Activated naive CD8-positive, alpha-beta T cell treated with anti-CD3 and anti-CD28 coated beads, Interleukin-2, amount 50 U/mL, for 24 hours (primary cell): ENCODE data around the gene RHBDD1.
A peak's percentile ranks its signal among the peaks of the same experiment; 100 is the strongest.

Experiments
- ATAC-seq: fragments of 150-1000 bp; cut with Tn5 transposase; one replicate; pipeline ENCODE4 v1.10.0; 2021
- DNase-seq: peaks from one replicate; pipeline ENCODE4 v3.0.0; 2021
- H3K27ac Mint-ChIP-seq: one replicate; pipeline ENCODE4 v1.8.0; 2021; ENCODE audit warnings: mild to moderate bottlenecking, mixed read lengths
- H3K27me3 Mint-ChIP-seq: one replicate; pipeline ENCODE4 v1.8.0; 2021; ENCODE audit warnings: mixed read lengths
- H3K36me3 Mint-ChIP-seq: one replicate; pipeline ENCODE4 v1.8.0; 2021; ENCODE audit warnings: low read depth, mixed read lengths
- H3K4me1 Mint-ChIP-seq: one replicate; pipeline ENCODE4 v1.8.0; 2021; ENCODE audit warnings: mixed read lengths
- H3K4me3 Mint-ChIP-seq: one replicate; pipeline ENCODE4 v1.8.0; 2021; ENCODE audit warnings: mild to moderate bottlenecking, moderate library complexity, mixed read lengths
- H3K9me3 Mint-ChIP-seq: one replicate; pipeline ENCODE4 v1.8.0; 2021; ENCODE audit warnings: mixed read lengths

RHBDD1 gene

DNA sequence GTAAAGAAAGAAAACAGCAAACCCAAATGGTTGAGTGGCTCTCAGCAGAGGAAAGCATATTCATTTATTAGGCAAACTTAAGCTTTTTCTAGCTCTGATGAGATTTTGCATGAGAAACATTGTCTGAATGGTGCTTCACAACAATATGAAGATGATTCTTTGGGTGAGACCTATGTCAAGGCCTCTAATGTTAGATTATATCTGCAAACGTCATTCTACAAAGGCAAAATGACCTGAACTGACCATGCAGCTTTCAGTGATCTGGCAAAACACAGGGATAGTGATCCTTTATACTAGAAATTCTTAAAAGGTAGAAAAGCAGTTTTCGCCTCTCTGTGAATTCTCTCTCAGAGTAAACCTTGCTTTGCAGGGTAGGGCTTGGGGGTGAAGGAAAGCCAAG, 11.7 kb downstream of the RHBDD1 start:
- Mint-ChIP-seq H3K4me1 (peaks cover 45% of the 10 kb centered on the region), H3K36me3 (peaks cover 20% of the 10 kb centered on the region), H3K4me3 (no peak overlapping the region), H3K9me3 (no peaks in the 10 kb centered on the region), H3K27me3 (no peaks in the 10 kb centered on the region), H3K27ac (no peak overlapping the region)
- no peak for DNase-seq
- no peak for ATAC-seq

DNA sequence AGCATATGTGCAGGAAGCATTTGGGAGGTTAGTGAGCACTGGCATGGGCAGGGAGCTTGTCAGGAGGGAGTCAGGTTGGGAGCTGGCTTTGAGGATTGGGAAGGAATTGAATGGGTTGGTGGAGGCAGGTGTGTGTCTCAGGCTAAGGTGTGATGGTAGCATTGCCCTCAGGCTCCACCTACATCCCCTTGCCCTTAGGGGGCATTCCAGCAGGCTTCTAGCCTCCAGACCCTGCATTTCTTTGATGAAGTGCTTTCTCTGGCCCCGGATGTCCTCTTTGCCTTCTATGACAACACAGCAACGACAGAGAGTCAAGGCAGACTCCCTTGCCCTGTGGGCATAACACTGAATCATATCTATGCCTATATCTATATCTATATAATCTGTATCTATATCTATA, 13.5 kb downstream of the RHBDD1 start:
- no peak for ATAC-seq
- H3K36me3 Mint-ChIP-seq = peaks cover 11% of the 10 kb centered on the region

DNA sequence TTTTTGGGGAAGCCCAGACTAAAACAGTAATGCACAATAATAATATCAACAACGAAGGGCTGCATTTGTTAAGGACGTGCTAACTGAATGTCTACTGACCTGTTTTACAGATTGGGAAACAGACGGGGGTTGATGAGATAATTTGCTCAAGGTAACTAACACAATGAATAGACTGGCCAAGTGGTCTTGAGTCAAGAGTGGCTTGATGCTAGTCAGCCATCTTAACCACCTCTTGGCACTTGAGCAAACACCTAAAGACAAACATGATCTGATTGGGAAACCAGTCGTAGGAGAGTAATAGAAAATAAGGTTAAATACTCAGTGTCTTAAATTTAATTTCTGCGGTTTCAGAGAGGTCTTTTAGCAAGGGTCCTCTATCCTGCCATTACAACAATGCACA, 14.2 kb downstream of the RHBDD1 start:
- no peak overlapping the region for H3K27ac Mint-ChIP-seq
- H3K4me1 Mint-ChIP-seq = peaks cover 26% of the 10 kb centered on the region
- DNase-seq (no peak), ATAC-seq (no peak)
- H3K4me3 Mint-ChIP-seq = no peak overlapping the region
- peaks cover 15% of the 10 kb centered on the region for H3K36me3 Mint-ChIP-seq
- H3K9me3 Mint-ChIP-seq = no peaks in the 10 kb centered on the region
- no peaks in the 10 kb centered on the region for H3K27me3 Mint-ChIP-seq

More for the DNA sequence above, 13.5 kb downstream of the RHBDD1 start:
- H3K9me3 Mint-ChIP-seq = no peaks in the 10 kb centered on the region
- H3K27ac Mint-ChIP-seq = no peak overlapping the region
- H3K4me3 Mint-ChIP-seq = no peak overlapping the region
- H3K4me1 Mint-ChIP-seq = peaks cover 29% of the 10 kb centered on the region
- H3K27me3 Mint-ChIP-seq = no peaks in the 10 kb centered on the region
- DNase-seq = no peak

DNA sequence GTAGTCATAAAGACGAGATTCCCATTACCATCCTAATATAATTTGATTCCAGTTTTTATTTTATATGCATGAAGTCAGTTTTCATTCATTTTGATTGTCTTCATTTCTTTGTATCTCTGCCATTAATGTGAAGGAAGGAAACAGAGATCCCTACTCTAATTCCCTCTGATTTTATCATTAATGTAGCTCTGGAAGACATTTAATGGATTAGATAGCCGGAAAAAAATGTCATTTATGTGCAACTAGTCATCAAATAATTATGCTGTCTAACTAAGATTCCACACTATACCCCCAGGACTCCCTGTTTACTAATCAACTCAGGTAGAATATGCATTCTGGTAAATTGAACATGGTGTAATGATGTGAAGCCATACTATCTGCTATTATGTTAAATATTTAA, 19.9 kb downstream of the RHBDD1 start:
- Mint-ChIP-seq H3K4me3 (no peak overlapping the region), H3K27ac (no peak overlapping the region), H3K36me3 (peaks cover 6% of the 10 kb centered on the region), H3K9me3 (no peaks in the 10 kb centered on the region), H3K4me1 (peaks cover 10% of the 10 kb centered on the region), H3K27me3 (no peaks in the 10 kb centered on the region)
- no peak for DNase-seq
- ATAC-seq = no peak

DNA sequence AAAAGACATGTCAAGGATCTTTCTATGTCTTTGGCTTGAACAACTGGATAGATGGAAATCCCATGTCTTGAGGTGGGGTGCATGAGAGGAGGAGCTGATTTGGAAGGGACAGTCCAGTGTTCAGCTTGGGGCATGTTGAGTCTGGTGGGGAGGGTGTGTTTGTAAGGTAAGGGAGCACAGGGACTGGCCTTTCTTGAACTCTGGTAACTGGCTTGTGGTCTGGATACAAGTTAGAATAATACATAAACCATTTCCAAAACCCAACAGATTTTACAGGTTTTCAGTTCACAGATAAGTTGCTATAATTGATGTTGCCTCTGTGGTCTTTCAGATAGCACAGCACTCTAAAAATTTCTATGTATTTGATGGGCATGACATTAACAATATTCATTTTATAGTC, 24.2 kb downstream of the RHBDD1 start:
- Mint-ChIP-seq H3K4me3 (no peak overlapping the region), H3K27ac (no peak overlapping the region), H3K9me3 (no peaks in the 10 kb centered on the region), H3K36me3 (peaks cover 12% of the 10 kb centered on the region), H3K4me1 (peaks cover 12% of the 10 kb centered on the region), H3K27me3 (no peaks in the 10 kb centered on the region)
- DNase-seq (no peak), ATAC-seq (no peak)

DNA sequence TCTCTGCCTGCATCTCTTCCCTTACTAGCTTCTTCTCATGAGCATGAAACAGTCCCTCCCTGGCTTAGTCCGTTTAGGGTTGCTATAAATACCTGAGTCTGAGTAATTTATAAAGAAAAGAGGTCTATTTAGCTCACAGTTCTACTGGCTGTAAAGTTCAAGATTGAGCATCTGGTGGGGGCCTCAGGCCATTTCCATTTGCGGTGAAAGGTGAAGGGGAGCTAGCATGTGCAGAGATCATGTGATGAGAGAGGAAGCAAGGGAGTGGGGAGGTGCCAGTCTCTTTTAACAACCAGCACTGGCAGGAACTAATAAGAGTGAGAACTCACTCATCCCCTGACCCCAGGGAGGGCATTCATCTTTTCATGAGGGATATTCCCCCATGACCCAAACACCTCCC, 26.8 kb downstream of the RHBDD1 start:
- H3K9me3 Mint-ChIP-seq = no peaks in the 10 kb centered on the region
- DNase-seq = no peak
- no peak overlapping the region for H3K4me3 Mint-ChIP-seq
- no peak overlapping the region for H3K27ac Mint-ChIP-seq
- ATAC-seq = peak; percentile 33
- H3K27me3 Mint-ChIP-seq = no peaks in the 10 kb centered on the region
- H3K36me3 Mint-ChIP-seq = peaks cover 27% of the 10 kb centered on the region
- H3K4me1 Mint-ChIP-seq = peaks cover 12% of the 10 kb centered on the region

DNA sequence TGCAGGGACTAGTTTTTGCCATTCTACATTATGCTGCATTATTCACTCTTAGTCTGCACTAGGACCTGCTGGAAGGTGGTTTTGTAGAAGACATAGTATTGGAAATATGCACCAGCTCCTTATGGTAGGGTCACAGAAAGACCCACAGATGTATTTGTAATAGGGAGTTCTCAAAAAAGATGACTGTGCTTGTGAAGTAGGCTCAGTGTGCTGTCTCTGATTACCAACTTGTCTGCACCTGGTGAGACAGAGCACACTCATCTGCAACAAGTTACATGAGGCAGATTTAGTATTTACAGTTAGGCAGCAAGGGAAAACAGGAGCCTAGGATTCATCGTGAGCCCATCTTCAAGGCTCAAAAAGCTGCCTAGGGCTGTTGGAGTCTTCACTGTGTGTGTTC, 29.4 kb downstream of the RHBDD1 start:
- Mint-ChIP-seq H3K4me3 (no peak overlapping the region), H3K4me1 (peaks cover 12% of the 10 kb centered on the region), H3K27ac (no peak overlapping the region), H3K27me3 (no peaks in the 10 kb centered on the region), H3K9me3 (no peaks in the 10 kb centered on the region), H3K36me3 (peaks cover 39% of the 10 kb centered on the region)
- ATAC-seq (no peak), DNase-seq (no peak)

DNA sequence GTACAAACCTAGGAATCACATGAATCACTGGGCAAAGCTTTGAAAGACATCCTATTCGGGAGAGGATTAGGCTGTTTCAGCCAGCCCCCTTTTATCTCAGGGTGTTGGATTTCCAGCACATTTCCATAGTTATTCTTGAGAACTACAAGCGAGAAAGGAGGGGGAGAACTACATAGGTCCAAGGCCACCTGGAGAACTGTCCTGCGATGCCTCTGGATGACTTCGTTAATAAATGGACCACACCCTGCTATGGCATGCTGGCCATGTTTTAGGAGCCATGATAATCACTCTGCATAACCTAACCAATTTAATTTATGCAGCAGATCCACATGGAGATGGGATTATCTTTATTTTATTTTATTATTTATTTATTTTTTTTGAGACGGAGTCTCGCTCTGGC, 29.9 kb downstream of the RHBDD1 start:
- DNase-seq (no peak), ATAC-seq (no peak)
- Mint-ChIP-seq H3K36me3 (peaks cover 43% of the 10 kb centered on the region), H3K4me1 (peaks cover 12% of the 10 kb centered on the region), H3K27ac (no peak overlapping the region), H3K9me3 (no peaks in the 10 kb centered on the region), H3K4me3 (no peak overlapping the region), H3K27me3 (no peaks in the 10 kb centered on the region)

DNA sequence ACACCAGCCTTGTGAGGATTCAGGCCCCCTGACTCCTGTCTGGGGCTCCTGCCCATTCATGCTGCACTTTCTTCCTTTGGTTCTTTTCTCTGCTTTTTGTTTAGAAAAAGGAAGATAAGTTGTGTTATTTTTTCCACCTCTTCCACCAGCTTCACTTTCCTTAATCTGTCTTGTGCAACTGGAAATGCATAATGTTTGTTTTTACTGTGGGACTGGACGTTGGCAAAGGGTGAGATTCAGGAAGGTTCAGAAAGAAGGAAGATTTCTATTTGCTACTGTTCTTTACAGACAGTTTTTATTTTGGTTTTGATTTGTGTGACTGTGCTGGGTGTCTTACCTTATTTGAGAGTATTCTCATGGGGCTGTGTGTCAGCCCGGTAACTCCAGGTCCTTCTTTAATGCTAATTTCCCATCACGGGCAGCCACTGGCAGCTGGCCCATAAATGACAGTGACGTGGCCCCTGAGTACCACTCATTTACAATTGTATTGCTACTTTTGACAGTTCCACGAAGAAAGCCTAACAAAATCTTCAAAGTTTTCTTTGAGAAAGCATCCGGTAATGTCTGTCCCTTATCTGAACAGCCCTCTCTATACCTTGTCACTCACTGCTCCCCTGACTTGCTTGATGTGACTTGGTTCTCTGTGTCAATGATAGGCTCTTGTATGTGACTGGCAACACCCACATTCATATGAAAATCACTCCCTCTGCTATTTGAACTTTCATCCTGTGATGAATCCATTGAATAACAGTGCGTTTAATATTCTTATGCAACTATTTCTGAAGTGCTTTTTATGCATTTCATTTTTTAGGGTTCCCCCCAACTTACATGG, 32.7 kb downstream of the RHBDD1 start:
- DNase-seq (no peak), ATAC-seq (no peak)
- Mint-ChIP-seq H3K27ac (no peak overlapping the region), H3K4me3 (no peak overlapping the region), H3K27me3 (no peaks in the 10 kb centered on the region), H3K9me3 (peaks cover 8% of the 10 kb centered on the region), H3K4me1 (peaks cover 17% of the 10 kb centered on the region), H3K36me3 (peaks cover 56% of the 10 kb centered on the region)

DNA sequence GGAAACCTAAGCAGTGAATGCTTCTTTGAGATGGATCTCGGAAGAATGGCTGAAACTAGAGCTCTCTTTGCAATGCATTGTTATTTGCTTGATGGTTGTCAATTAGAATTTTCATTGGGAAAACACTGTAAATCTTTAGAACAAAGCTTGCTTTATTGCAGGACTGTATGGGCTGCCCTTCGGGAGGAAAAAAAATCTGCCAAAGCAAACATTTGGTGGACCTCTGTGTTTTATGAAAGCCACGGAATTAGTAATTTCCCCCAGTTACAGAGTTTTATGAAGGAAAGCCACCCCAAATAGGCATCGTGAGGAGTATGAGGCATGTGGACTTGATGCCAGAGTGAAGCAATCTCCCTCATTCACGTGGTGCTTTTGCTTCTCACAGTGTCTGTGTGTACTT, 33.5 kb downstream of the RHBDD1 start:
- Mint-ChIP-seq H3K27ac (no peak overlapping the region), H3K36me3 (peaks cover 59% of the 10 kb centered on the region), H3K27me3 (no peaks in the 10 kb centered on the region), H3K9me3 (peaks cover 17% of the 10 kb centered on the region), H3K4me1 (peaks cover 25% of the 10 kb centered on the region), H3K4me3 (no peak overlapping the region)
- no peak for DNase-seq
- no peak for ATAC-seq

DNA sequence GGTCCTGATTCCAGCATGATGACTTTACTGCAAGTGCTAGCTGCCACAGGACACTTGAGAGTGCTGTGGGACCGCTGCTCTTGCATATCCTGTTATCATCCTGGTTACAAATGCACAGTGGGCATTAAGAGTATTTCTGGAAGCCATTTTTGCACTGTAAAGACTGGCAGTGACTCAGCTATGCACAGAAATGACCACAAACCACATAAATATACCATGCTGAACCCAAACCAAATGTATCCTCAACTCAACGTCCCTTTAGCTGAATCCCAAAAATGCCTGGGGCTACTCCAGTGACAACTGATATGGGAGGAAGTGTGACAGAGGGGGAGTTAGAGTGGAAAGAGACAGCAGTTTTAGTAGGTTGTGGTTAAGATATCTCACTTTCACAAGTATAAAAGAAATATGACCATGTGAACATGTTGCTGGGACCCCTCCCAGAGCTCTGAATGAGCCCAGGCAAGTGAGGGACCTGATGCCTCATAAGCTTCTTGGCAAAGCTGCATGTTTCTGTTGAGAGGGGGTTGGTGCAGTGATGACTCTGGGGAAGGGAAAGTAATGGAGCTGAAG, 37.3 kb downstream of the RHBDD1 start:
- Mint-ChIP-seq H3K9me3 (peaks cover 23% of the 10 kb centered on the region), H3K27me3 (no peaks in the 10 kb centered on the region), H3K4me3 (peak overlapping the region; percentile 15), H3K4me1 (peaks cover 36% of the 10 kb centered on the region), H3K36me3 (peaks cover 63% of the 10 kb centered on the region), H3K27ac (peak overlapping the region; percentile 87)
- ATAC-seq (peak; percentile 30), DNase-seq (no peak)

DNA sequence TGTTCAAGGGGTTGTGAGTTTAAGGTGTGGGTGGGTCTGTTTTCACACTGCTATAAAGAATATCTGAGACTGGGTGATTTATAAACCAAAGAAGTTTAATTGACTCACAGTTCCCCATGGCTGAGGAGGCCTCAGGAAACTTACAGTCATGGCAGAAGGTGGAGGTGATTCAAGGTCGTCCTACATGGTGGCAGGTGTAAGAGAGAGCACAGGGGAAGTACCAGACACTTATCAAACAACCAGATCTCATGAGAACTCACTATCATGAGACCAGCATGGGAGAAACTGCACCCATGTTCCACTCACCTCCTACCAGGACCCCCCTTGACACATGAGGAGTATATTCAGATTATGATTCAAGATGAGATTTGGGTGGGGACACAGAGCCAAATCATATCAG, 38.0 kb downstream of the RHBDD1 start:
- Mint-ChIP-seq H3K9me3 (peaks cover 23% of the 10 kb centered on the region), H3K27ac (peak overlapping the region; percentile 87), H3K4me1 (peaks cover 34% of the 10 kb centered on the region), H3K4me3 (no peak overlapping the region), H3K36me3 (peaks cover 60% of the 10 kb centered on the region), H3K27me3 (no peaks in the 10 kb centered on the region)
- DNase-seq (peak; percentile 24), ATAC-seq (peak; percentile 91)

DNA sequence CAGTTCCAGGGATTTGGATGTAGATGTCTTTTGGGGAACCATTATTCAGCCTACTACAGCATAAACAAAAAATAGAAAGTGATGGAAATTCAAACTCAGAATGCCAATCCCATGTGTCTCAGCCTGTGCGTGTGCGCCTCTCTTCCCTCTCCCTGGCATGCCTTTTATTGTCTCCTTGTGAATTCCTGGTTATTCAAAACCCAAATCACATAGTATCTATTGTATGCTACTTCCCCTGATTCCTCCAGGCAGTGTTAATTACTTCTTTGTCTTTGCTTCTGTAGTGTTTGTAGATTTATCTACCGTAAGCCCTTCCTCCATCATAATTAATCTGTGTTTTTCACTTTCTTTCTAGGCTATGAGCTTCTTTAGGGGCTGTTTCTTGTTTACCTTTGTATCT, 38.9 kb downstream of the RHBDD1 start:
- Mint-ChIP-seq H3K36me3 (peaks cover 62% of the 10 kb centered on the region), H3K27ac (peak overlapping the region; percentile 59)

DNA sequence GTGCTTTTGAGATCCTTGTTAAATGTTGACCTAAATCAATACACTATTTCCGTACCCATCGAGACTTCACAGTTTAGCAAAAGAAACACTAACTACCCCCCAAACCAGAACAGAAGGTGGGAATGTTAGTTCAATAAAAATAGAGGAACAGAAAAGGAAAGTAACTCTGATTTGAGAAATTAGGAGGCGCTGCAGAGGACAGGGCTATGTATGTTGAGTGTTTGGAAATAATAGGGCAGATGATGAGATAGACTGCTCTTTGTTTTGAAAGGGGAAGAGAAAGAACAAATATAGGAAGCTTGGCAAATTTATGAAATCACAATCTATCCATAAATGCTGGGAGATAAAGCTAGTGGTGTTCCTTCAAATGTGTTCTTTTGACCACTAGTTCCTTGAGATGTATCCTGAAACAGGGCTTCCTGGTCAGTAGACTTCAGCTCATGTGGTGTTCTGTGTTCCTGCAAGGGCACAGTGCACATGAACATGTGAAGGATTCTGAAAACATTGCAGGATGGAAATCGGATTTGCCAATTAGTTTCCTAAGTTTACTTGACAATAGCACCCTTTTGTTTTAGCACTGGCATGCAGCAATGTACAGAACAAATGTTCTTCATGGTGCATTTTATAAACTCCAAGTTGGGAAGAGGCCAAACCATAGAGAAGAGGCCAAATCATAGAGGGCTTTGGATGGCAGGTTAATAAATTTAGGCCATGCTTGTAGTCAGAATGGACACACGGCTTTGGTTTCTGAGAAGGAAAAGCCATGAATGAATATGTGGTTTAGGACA, 39.8 kb downstream of the RHBDD1 start:
- Mint-ChIP-seq H3K36me3 (peaks cover 67% of the 10 kb centered on the region), H3K4me3 (no peak overlapping the region), H3K9me3 (peaks cover 23% of the 10 kb centered on the region), H3K27ac (no peak overlapping the region), H3K27me3 (no peaks in the 10 kb centered on the region), H3K4me1 (peaks cover 36% of the 10 kb centered on the region)
- DNase-seq = no peak
- no peak for ATAC-seq

More for the DNA sequence above, 38.9 kb downstream of the RHBDD1 start:
- no peak for ATAC-seq
- Mint-ChIP-seq H3K4me1 (peaks cover 34% of the 10 kb centered on the region), H3K27me3 (no peaks in the 10 kb centered on the region), H3K9me3 (peaks cover 23% of the 10 kb centered on the region), H3K4me3 (no peak overlapping the region)
- DNase-seq = no peak

DNA sequence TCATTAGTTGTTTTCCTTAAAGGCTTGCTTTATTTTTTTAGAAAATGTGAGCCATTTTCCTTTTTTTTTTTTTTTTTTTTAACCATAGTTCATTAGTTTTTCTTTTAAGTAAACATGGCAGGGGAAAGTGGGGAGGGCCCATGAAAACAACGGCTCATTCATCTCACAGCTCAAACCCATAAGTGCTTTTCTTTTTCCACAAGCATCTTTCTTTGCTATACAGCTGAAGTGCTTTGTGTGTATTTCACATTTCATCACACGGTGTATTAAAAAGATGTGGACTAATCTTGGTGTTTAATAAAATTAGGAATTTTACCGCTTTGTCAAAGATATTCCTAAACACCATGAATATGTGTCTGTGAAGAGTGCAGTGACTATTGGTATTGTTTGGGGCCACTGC, 41.6 kb downstream of the RHBDD1 start:
- Mint-ChIP-seq H3K27me3 (no peaks in the 10 kb centered on the region), H3K4me3 (no peak overlapping the region), H3K4me1 (peaks cover 35% of the 10 kb centered on the region), H3K36me3 (peaks cover 73% of the 10 kb centered on the region), H3K27ac (no peak overlapping the region), H3K9me3 (peaks cover 22% of the 10 kb centered on the region)
- ATAC-seq (no peak), DNase-seq (no peak)
